ENCODE data around the gene KLF15. TPM values are rescaled to one million over a fixed set of nuclear protein-coding genes. Genes with fewer than 3 reads are reported as not detected.

KLF15 gene
- total and polyA plus RNA-seq, 2 experiments from 2014 or later: 3.5 to 19.8 TPM

DNA sequence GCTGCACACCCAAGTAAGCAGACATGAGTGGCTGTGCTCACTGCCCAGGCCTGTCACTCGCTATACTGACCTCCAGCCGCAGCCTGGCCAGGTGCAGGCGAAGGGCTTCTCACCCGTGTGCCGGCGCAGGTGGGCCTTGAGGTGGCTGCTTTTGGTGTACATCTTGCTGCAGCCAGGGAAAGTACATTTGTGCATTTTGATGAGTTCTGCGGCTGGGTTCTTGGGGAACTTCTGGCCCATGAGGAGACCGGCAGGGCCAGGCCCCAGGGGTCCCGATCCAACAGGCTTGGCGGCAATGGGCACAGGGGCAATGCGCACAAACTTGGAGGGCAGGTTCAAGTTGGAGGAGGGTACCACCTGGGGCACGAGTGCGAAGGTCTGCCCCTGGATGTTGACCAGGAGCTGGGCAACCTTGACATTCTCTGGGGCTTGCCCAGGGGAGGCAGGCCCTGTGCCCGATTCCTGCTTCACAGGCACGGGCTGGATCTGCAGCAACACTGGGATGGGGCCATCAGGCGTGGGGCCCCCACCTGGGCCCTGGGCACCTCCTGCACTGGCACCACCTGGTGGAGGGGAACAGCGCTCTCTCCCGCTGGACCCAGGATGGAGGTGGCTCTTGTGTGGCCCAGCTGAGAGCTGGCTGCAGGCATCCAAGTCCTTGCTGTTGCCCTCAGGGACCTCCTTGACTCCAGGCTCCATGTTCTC lies 5.3 kb downstream of the KLF15 start:
- H2AFZ ChIP-seq: no peak overlapping the region
- H3K27me3 ChIP-seq (ENCODE audit: insufficient read depth): no peaks in the 10 kb centered on the region
- H3K79me2 ChIP-seq (replicated peaks; ENCODE audit: insufficient read depth): no peaks in the 10 kb centered on the region
- no peak overlapping the region for H3K27ac ChIP-seq (ENCODE audit: low read depth)
- Mint-ChIP-seq H3K27ac (no peak overlapping the region), H3K4me1 (peaks cover 14% of the 10 kb centered on the region), H3K9me3 (no peaks in the 10 kb centered on the region), H3K27me3 (ENCODE audit: insufficient read depth, low read depth, poor library complexity) (peaks cover 8% of the 10 kb centered on the region), H3K4me3 (no peak overlapping the region), H3K36me3 (ENCODE audit: low read depth) (peaks cover 23% of the 10 kb centered on the region)
- no peaks in the 10 kb centered on the region for H3K36me3 ChIP-seq (ENCODE audit: insufficient read depth)
- H3K4me2 ChIP-seq: no peak overlapping the region
- H4K20me1 ChIP-seq (replicated peaks; ENCODE audit: insufficient read depth): no peaks in the 10 kb centered on the region; the same call in 1 of the 2 replicates
- TF ChIP-seq, protein P1, sequence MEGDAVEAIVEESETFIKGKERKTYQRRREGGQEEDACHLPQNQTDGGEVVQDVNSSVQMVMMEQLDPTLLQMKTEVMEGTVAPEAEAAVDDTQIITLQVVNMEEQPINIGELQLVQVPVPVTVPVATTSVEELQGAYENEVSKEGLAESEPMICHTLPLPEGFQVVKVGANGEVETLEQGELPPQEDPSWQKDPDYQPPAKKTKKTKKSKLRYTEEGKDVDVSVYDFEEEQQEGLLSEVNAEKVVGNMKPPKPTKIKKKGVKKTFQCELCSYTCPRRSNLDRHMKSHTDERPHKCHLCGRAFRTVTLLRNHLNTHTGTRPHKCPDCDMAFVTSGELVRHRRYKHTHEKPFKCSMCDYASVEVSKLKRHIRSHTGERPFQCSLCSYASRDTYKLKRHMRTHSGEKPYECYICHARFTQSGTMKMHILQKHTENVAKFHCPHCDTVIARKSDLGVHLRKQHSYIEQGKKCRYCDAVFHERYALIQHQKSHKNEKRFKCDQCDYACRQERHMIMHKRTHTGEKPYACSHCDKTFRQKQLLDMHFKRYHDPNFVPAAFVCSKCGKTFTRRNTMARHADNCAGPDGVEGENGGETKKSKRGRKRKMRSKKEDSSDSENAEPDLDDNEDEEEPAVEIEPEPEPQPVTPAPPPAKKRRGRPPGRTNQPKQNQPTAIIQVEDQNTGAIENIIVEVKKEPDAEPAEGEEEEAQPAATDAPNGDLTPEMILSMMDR (conservative IDR thresholded peaks at IDR 0.05; ENCODE audit: low read depth in 2 of 2): peak in 1 of 2 experiments; percentile 36; a peak in 1 of 4 replicates
- no peak for TF ChIP-seq ZNF331 (CRISPR knock-in tag; IDR thresholded peaks at IDR 0.05; ENCODE audit: low read depth)
- no peaks in the 10 kb centered on the region for H3K9me2 ChIP-seq (ENCODE audit: insufficient read depth)
- DNase-seq (ENCODE audit: low spot score) (no peak), ATAC-seq (no peak)
- peaks cover 6% of the 10 kb centered on the region for H3K4me1 ChIP-seq (ENCODE audit: insufficient read depth)
- H3K4me3 ChIP-seq: no peak overlapping the region
- H3F3A ChIP-seq (replicated peaks; ENCODE audit: low read depth): 0 out of 2 replicates have a peak, but pooled peaks cover 5% of the 10 kb centered on the region

DNA sequence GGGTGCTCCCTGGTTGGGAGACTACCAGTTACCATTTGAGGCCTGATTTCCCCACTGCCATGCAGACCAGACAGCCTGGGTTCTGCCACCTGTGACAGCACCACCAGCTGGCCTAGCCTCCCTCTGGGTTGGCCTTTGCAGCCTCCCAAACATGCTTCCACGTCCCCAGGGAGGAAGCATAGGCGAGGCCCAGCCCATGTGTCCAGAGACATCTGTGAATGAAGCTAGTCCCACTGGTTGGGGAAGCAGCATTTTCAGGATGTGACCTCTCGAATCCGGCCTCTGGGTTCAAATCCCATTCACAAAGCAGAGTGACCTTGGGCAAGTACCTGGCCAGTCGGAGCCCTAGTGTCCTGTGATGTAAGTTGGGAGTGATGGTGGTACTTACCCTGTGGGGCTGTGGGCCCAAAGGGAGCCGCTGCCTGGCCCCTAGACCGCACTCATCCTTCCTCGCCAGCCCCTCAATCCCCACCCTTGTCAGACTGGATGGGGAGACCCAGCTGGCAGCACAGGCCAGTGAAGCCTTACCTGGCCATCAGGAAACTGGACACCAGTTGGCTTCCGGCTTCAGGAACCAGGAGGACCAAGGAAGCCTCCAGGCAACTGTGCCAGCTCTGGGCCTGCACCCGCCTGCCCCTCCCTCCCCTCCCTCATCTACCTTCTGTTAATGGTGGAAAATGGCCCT lies 6.0 kb downstream of the KLF15 start:
- H3K9me2 ChIP-seq (ENCODE audit: insufficient read depth): no peaks in the 10 kb centered on the region
- H3K4me2 ChIP-seq: no peak overlapping the region
- ATAC-seq: no peak
- no peak overlapping the region for H3K4me3 ChIP-seq
- H3K36me3 ChIP-seq (ENCODE audit: insufficient read depth): no peaks in the 10 kb centered on the region
- H3K27ac ChIP-seq (ENCODE audit: low read depth): no peak overlapping the region
- peaks cover 14% of the 10 kb centered on the region for H3K4me1 Mint-ChIP-seq
- H4K20me1 ChIP-seq (replicated peaks; ENCODE audit: insufficient read depth): no peaks in the 10 kb centered on the region; the same call in 1 of the 2 replicates
- H3K27me3 Mint-ChIP-seq (ENCODE audit: insufficient read depth, low read depth, poor library complexity): peaks cover 6% of the 10 kb centered on the region
- no peak for DNase-seq (ENCODE audit: low spot score)
- H3K9me3 Mint-ChIP-seq: no peaks in the 10 kb centered on the region
- H3K4me1 ChIP-seq (ENCODE audit: insufficient read depth): peaks cover 6% of the 10 kb centered on the region
- no peaks in the 10 kb centered on the region for H3K79me2 ChIP-seq (replicated peaks; ENCODE audit: insufficient read depth)
- 0 out of 2 replicates have a peak, but pooled peaks cover 5% of the 10 kb centered on the region for H3F3A ChIP-seq (replicated peaks; ENCODE audit: low read depth)
- no peak overlapping the region for H3K4me3 Mint-ChIP-seq
- peaks cover 23% of the 10 kb centered on the region for H3K36me3 Mint-ChIP-seq (ENCODE audit: low read depth)
- no peak overlapping the region for H3K27ac Mint-ChIP-seq
- H2AFZ ChIP-seq: no peak overlapping the region
- H3K27me3 ChIP-seq (ENCODE audit: insufficient read depth): no peaks in the 10 kb centered on the region
- TF ChIP-seq CREB1 (CRISPR knock-in tag; IDR thresholded peaks at IDR 0.05; ENCODE audit: low read depth) (no peak), ZNF331 (CRISPR knock-in tag; IDR thresholded peaks at IDR 0.05; ENCODE audit: low read depth) (no peak), EZH2phosphoT487 (IDR thresholded peaks at IDR 0.05; ENCODE audit: unreplicated experiment) (no peak), EZH2 (IDR thresholded peaks at IDR 0.05; ENCODE audit: low read depth, unreplicated experiment) (no peak), NANOG (IDR thresholded peaks at IDR 0.05; ENCODE audit: borderline replicate concordance) (no peak), POLR2AphosphoS5 (IDR thresholded peaks at IDR 0.05; ENCODE audit: low read depth) (no peak), JUNB (IDR thresholded peaks at IDR 0.05; ENCODE audit: unreplicated experiment) (no peak), STAT1 (IDR thresholded peaks at IDR 0.05; ENCODE audit: unreplicated experiment) (no peak), ZNF114 (CRISPR knock-in tag; IDR thresholded peaks at IDR 0.05) (no peak)
- TF ChIP-seq, protein P2, sequence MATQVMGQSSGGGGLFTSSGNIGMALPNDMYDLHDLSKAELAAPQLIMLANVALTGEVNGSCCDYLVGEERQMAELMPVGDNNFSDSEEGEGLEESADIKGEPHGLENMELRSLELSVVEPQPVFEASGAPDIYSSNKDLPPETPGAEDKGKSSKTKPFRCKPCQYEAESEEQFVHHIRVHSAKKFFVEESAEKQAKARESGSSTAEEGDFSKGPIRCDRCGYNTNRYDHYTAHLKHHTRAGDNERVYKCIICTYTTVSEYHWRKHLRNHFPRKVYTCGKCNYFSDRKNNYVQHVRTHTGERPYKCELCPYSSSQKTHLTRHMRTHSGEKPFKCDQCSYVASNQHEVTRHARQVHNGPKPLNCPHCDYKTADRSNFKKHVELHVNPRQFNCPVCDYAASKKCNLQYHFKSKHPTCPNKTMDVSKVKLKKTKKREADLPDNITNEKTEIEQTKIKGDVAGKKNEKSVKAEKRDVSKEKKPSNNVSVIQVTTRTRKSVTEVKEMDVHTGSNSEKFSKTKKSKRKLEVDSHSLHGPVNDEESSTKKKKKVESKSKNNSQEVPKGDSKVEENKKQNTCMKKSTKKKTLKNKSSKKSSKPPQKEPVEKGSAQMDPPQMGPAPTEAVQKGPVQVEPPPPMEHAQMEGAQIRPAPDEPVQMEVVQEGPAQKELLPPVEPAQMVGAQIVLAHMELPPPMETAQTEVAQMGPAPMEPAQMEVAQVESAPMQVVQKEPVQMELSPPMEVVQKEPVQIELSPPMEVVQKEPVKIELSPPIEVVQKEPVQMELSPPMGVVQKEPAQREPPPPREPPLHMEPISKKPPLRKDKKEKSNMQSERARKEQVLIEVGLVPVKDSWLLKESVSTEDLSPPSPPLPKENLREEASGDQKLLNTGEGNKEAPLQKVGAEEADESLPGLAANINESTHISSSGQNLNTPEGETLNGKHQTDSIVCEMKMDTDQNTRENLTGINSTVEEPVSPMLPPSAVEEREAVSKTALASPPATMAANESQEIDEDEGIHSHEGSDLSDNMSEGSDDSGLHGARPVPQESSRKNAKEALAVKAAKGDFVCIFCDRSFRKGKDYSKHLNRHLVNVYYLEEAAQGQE (IDR thresholded peaks at IDR 0.05; ENCODE audit: unreplicated experiment): no peak
- TF ChIP-seq, protein P3, sequence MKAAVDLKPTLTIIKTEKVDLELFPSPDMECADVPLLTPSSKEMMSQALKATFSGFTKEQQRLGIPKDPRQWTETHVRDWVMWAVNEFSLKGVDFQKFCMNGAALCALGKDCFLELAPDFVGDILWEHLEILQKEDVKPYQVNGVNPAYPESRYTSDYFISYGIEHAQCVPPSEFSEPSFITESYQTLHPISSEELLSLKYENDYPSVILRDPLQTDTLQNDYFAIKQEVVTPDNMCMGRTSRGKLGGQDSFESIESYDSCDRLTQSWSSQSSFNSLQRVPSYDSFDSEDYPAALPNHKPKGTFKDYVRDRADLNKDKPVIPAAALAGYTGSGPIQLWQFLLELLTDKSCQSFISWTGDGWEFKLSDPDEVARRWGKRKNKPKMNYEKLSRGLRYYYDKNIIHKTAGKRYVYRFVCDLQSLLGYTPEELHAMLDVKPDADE (IDR thresholded peaks at IDR 0.05): no peak
- TF ChIP-seq, protein P1 (conservative IDR thresholded peaks at IDR 0.05; ENCODE audit: low read depth in 2 of 2): no peak
